ENCODE data around the gene NAALADL2. TPM values are rescaled to one million over a fixed set of nuclear protein-coding genes. Genes with fewer than 3 reads are reported as not detected.

NAALADL2 gene
- total RNA-seq, 5 donors from 2014 or later (not counting 1 experiment from before 2014, with no cell fraction given), result 0.13 to 1.4 (median 0.36) TPM; not detected in 1

GRCh38 chr3:175258763-175259162, 399.6 kb downstream of the NAALADL2 start:
- ATAC-seq (replicated peaks in 1 of 4), result no peak
- no peak overlapping the region for H3K4me3 ChIP-seq (ENCODE audit: control insufficient read depth in 1 of 2, extremely low read depth in 1 of 2, low read length in 1 of 2)
- H3K27ac ChIP-seq (ENCODE audit: low read length), result no peak overlapping the region
- H3K9me3 Mint-ChIP-seq, result peaks cover 0 to 2% (median 0%) of the 10 kb centered on the region in 3 donors
- H3K9me3 ChIP-seq, result no peaks in the 10 kb centered on the region
- no peaks in the 10 kb centered on the region for H3K27me3 Mint-ChIP-seq
- no peaks in the 10 kb centered on the region for H3K36me3 ChIP-seq (ENCODE audit: control insufficient read depth in 2 of 2, extremely low read depth in 1 of 2, insufficient read depth in 1 of 2, low read length in 1 of 2)
- DNase-seq, result no peak
- no peaks in the 10 kb centered on the region for H3K4me1 Mint-ChIP-seq
- H3K27ac Mint-ChIP-seq, result no peak overlapping the region
- CTCF ChIA-PET, result no interaction called here
- no peaks in the 10 kb centered on the region for H3K36me3 Mint-ChIP-seq
- no peaks in the 10 kb centered on the region for H3K4me1 ChIP-seq (ENCODE audit: control insufficient read depth in 1 of 2, extremely low read depth in 1 of 2, insufficient read depth in 2 of 2, low read length in 2 of 2)
- WGBS (ENCODE audit: insufficient coverage), result 89% methylated on average over 3 of the region's 4 CpGs
- no peak overlapping the region for H3K4me3 Mint-ChIP-seq
- no peaks in the 10 kb centered on the region for H3K27me3 ChIP-seq (replicated peaks in 1 of 2; ENCODE audit: control insufficient read depth in 2 of 2, extremely low read depth in 1 of 2, insufficient read depth in 2 of 2, low read length in 1 of 2)
- POLR2A ChIA-PET, result interaction anchor here in 1 of 2 donors (0.6 kb wide), 1 partner anchor 60 kb away, joined by 6 read pairs; no protein-coding TSS in a partner anchor

- Mint-ChIP-seq H3K36me3 (no peaks in the 10 kb centered on the region), H3K27me3 (no peaks in the 10 kb centered on the region), H3K4me1 (no peaks in the 10 kb centered on the region), H3K27ac (no peak overlapping the region), H3K9me3 (no peaks in the 10 kb centered on the region), H3K4me3 (no peak overlapping the region)
- ATAC-seq (replicated peaks in 1 of 4) (no peak), DNase-seq (no peak)
- CTCF ChIA-PET, result no interaction called here
- Histone ChIP-seq H3K4me3 (ENCODE audit: control insufficient read depth in 1 of 2, extremely low read depth in 1 of 2, low read length in 1 of 2) (no peak overlapping the region), H3K36me3 (ENCODE audit: control insufficient read depth in 2 of 2, extremely low read depth in 1 of 2, insufficient read depth in 1 of 2, low read length in 1 of 2) (no peaks in the 10 kb centered on the region), H3K4me1 (ENCODE audit: control insufficient read depth in 1 of 2, extremely low read depth in 1 of 2, insufficient read depth in 2 of 2, low read length in 2 of 2) (no peaks in the 10 kb centered on the region), H3K27ac (ENCODE audit: low read length) (no peak overlapping the region), H3K27me3 (replicated peaks in 1 of 2; ENCODE audit: control insufficient read depth in 2 of 2, extremely low read depth in 1 of 2, insufficient read depth in 2 of 2, low read length in 1 of 2) (no peaks in the 10 kb centered on the region), H3K9me3 (no peaks in the 10 kb centered on the region)
- WGBS (ENCODE audit: insufficient coverage), result no CpG with 5 or more reads among the region's 3 CpGs
- POLR2A ChIA-PET, result interaction anchor here in 1 of 2 donors (0.6 kb wide), 1 partner anchor 19 kb away, joined by 5 read pairs; no protein-coding TSS in a partner anchor
These were observed 401.1 kb downstream of the NAALADL2 start for GRCh38 chr3:175260145-175260794.

GRCh38 chr3:175266478-175266877, 407.3 kb downstream of the NAALADL2 start:
- Mint-ChIP-seq H3K4me3 (no peak overlapping the region), H3K27me3 (no peaks in the 10 kb centered on the region), H3K4me1 (no peaks in the 10 kb centered on the region), H3K9me3 (no peaks in the 10 kb centered on the region), H3K27ac (no peak overlapping the region), H3K36me3 (no peaks in the 10 kb centered on the region)
- Histone ChIP-seq H3K9me3 (no peaks in the 10 kb centered on the region), H3K36me3 (ENCODE audit: control insufficient read depth in 2 of 2, extremely low read depth in 1 of 2, insufficient read depth in 1 of 2, low read length in 1 of 2) (no peaks in the 10 kb centered on the region), H3K27ac (ENCODE audit: low read length) (no peak overlapping the region), H3K4me3 (ENCODE audit: control insufficient read depth in 1 of 2, extremely low read depth in 1 of 2, low read length in 1 of 2) (no peak overlapping the region), H3K4me1 (ENCODE audit: control insufficient read depth in 1 of 2, extremely low read depth in 1 of 2, insufficient read depth in 2 of 2, low read length in 2 of 2) (no peaks in the 10 kb centered on the region), H3K27me3 (replicated peaks in 1 of 2; ENCODE audit: control insufficient read depth in 2 of 2, extremely low read depth in 1 of 2, insufficient read depth in 2 of 2, low read length in 1 of 2) (no peaks in the 10 kb centered on the region)
- ChIA-PET CTCF (no interaction called here), POLR2A (no interaction called here)
- no peak for DNase-seq
- ATAC-seq (replicated peaks in 1 of 4), result no peak
- WGBS (ENCODE audit: insufficient coverage), result no CpG with 5 or more reads among the region's 1 CpG

- no peak overlapping the region for H3K4me3 Mint-ChIP-seq
- no CpG with 5 or more reads among the region's 1 CpG for WGBS (ENCODE audit: insufficient coverage)
- no peaks in the 10 kb centered on the region for H3K36me3 ChIP-seq (ENCODE audit: control insufficient read depth in 2 of 2, extremely low read depth in 1 of 2, insufficient read depth in 1 of 2, low read length in 1 of 2)
- H3K9me3 ChIP-seq, result no peaks in the 10 kb centered on the region
- no peaks in the 10 kb centered on the region for H3K27me3 Mint-ChIP-seq
- H3K4me1 Mint-ChIP-seq, result no peaks in the 10 kb centered on the region
- H3K27ac ChIP-seq (ENCODE audit: low read length), result no peak overlapping the region
- no peaks in the 10 kb centered on the region for H3K9me3 Mint-ChIP-seq
- no peak overlapping the region for H3K27ac Mint-ChIP-seq
- ChIA-PET CTCF (no interaction called here), POLR2A (no interaction called here)
- DNase-seq (no peak), ATAC-seq (replicated peaks in 1 of 4) (no peak)
- H3K27me3 ChIP-seq (replicated peaks in 1 of 2; ENCODE audit: control insufficient read depth in 2 of 2, extremely low read depth in 1 of 2, insufficient read depth in 2 of 2, low read length in 1 of 2), result no peaks in the 10 kb centered on the region
- no peak overlapping the region for H3K4me3 ChIP-seq (ENCODE audit: control insufficient read depth in 1 of 2, extremely low read depth in 1 of 2, low read length in 1 of 2)
- H3K4me1 ChIP-seq (ENCODE audit: control insufficient read depth in 1 of 2, extremely low read depth in 1 of 2, insufficient read depth in 2 of 2, low read length in 2 of 2), result no peaks in the 10 kb centered on the region
- no peaks in the 10 kb centered on the region for H3K36me3 Mint-ChIP-seq
These were observed 408.0 kb downstream of the NAALADL2 start for GRCh38 chr3:175267121-175267531.

GRCh38 chr3:175267561-175267960, 408.4 kb downstream of the NAALADL2 start:
- Mint-ChIP-seq H3K36me3 (no peaks in the 10 kb centered on the region), H3K27me3 (no peaks in the 10 kb centered on the region), H3K9me3 (no peaks in the 10 kb centered on the region), H3K4me1 (no peaks in the 10 kb centered on the region), H3K4me3 (no peak overlapping the region), H3K27ac (no peak overlapping the region)
- no CpG with 5 or more reads among the region's 1 CpG for WGBS (ENCODE audit: insufficient coverage)
- ChIA-PET CTCF (no interaction called here), POLR2A (no interaction called here)
- H3K4me1 ChIP-seq (ENCODE audit: control insufficient read depth in 1 of 2, extremely low read depth in 1 of 2, insufficient read depth in 2 of 2, low read length in 2 of 2), result no peaks in the 10 kb centered on the region
- no peaks in the 10 kb centered on the region for H3K36me3 ChIP-seq (ENCODE audit: control insufficient read depth in 2 of 2, extremely low read depth in 1 of 2, insufficient read depth in 1 of 2, low read length in 1 of 2)
- no peak overlapping the region for H3K27ac ChIP-seq (ENCODE audit: low read length)
- no peaks in the 10 kb centered on the region for H3K27me3 ChIP-seq (replicated peaks in 1 of 2; ENCODE audit: control insufficient read depth in 2 of 2, extremely low read depth in 1 of 2, insufficient read depth in 2 of 2, low read length in 1 of 2)
- no peaks in the 10 kb centered on the region for H3K9me3 ChIP-seq
- no peak overlapping the region for H3K4me3 ChIP-seq (ENCODE audit: control insufficient read depth in 1 of 2, extremely low read depth in 1 of 2, low read length in 1 of 2)
- DNase-seq (no peak), ATAC-seq (replicated peaks in 1 of 4) (no peak)

GRCh38 chr3:175269394-175269793, 410.3 kb downstream of the NAALADL2 start:
- Histone ChIP-seq H3K9me3 (no peaks in the 10 kb centered on the region), H3K4me1 (ENCODE audit: control insufficient read depth in 1 of 2, extremely low read depth in 1 of 2, insufficient read depth in 2 of 2, low read length in 2 of 2) (no peaks in the 10 kb centered on the region), H3K27me3 (replicated peaks in 1 of 2; ENCODE audit: control insufficient read depth in 2 of 2, extremely low read depth in 1 of 2, insufficient read depth in 2 of 2, low read length in 1 of 2) (no peaks in the 10 kb centered on the region), H3K36me3 (ENCODE audit: control insufficient read depth in 2 of 2, extremely low read depth in 1 of 2, insufficient read depth in 1 of 2, low read length in 1 of 2) (no peaks in the 10 kb centered on the region), H3K27ac (ENCODE audit: low read length) (no peak overlapping the region), H3K4me3 (ENCODE audit: control insufficient read depth in 1 of 2, extremely low read depth in 1 of 2, low read length in 1 of 2) (no peak overlapping the region)
- H3K36me3 Mint-ChIP-seq, result no peaks in the 10 kb centered on the region
- no peak overlapping the region for H3K27ac Mint-ChIP-seq
- H3K9me3 Mint-ChIP-seq, result no peaks in the 10 kb centered on the region
- WGBS (ENCODE audit: insufficient coverage), result no CpG with 5 or more reads among the region's 9 CpGs
- no peak overlapping the region for H3K4me3 Mint-ChIP-seq
- no peaks in the 10 kb centered on the region for H3K4me1 Mint-ChIP-seq
- no peaks in the 10 kb centered on the region for H3K27me3 Mint-ChIP-seq
- ChIA-PET POLR2A (no interaction called here), CTCF (no interaction called here)
- DNase-seq (no peak), ATAC-seq (replicated peaks in 1 of 4) (no peak)
